Measurements from ENCODE around the gene S1PR4.

DNA sequence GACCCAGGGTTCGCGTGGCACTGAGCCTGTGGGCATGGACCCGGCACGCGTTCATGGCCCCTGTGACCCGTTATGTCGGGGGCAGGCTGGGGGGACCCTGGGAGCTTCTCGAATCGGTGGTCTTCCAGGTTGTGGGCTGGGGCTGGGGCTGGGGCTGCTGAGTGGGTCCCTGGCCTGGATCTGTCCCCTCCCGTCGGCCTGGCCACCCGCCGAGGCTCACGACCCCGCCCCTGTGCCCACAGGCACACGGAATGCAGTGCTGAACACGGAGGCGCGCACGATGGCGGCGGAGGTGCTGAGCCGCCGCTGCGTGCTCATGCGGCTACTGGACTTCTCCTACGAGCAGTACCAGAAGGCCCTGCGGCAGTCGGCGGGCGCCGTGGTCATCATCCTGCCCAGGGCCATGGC, 13.7 kb downstream of the S1PR4 start:
- TF ChIP-seq GATA2 (IDR thresholded peaks at IDR 0.05; ENCODE audit: low read depth, low read length) (no peak), GATA3 (IDR thresholded peaks at IDR 0.05; ENCODE audit: low read depth, low read length) (no peak)

All from SH-SY5Y (cell line).